Cardiac muscle cell (in vitro differentiated cells and primary cell): ENCODE measurements around the gene SUPT20HL2. TPM values are rescaled to one million over a fixed set of nuclear protein-coding genes. Genes with fewer than 3 reads are reported as not detected.
"Not testable (repeated sequence)": the region's sequence is repeated elsewhere in the genome, so short reads cannot be mapped to it uniquely, and the experiment has no call there.

Experiments
- DNase-seq, 2 donors: peaks; one replicate each; pipeline versions ENCODE4 v3.0.0 to v3.0.0-alpha.2; 2010 to 2017; ENCODE audit warnings: low read depth in 1 of 2, low spot score in 1 of 2
- H3K27ac ChIP-seq: fragments of 200-600 bp; sonication (generic); 2 replicates; pipeline ENCODE4 v1.5.1; 2016
- H3K27me3 ChIP-seq: fragments of 200-600 bp; sonication (generic); 2 replicates; pipeline ENCODE4 v1.6.0; 2016; ENCODE audit warnings: control low read depth
- H3K36me3 ChIP-seq: fragments of 200-600 bp; sonication (generic); 2 replicates; pipeline ENCODE4 v1.5.1; 2016; ENCODE audit warnings: control low read depth
- H3K4me1 ChIP-seq: fragments of 200-600 bp; sonication (generic); 2 replicates; pipeline ENCODE4 v1.8.1; 2017; ENCODE audit warnings: low read depth, mild to moderate bottlenecking, mixed run types
- H3K4me3 ChIP-seq: fragments of 200-600 bp; sonication (generic); 2 replicates; pipeline ENCODE4 v1.5.1; 2016; ENCODE audit warnings: mild to moderate bottlenecking
- H3K9me3 ChIP-seq: fragments of 200-600 bp; sonication (generic); 2 replicates; pipeline ENCODE4 v1.5.1; 2017; ENCODE audit warnings: low read depth, mild to moderate bottlenecking, control low read depth
- CTCF ChIP-seq: IDR thresholded peaks from 2 replicates; pipeline ENCODE4 v1.5.1; 2012; ENCODE audit warnings: low read depth, mild to moderate bottlenecking, low read length
- polyA plus RNA-seq: library from polyadenylated mRNA; unstranded; fragments of >200 nt; fragmentation: Nextera tagmentation; extraction: Ambion mirVana; gene quantifications from 2 replicates; pipeline ENCODE4 v1.2.1, GENCODE V29; 2016
- total RNA-seq: library from RNA; depleted of rRNA; stranded (reverse); fragments of >200 nt; gene quantifications from 2 replicates; pipeline ENCODE4 v1.2.3, GENCODE V29; 2016

The SUPT20HL2 gene
- total and polyA plus RNA-seq, 2 experiments from 2014 or later: 0.12 to 0.17 TPM

GRCh38 chrX:24317567-24317966, 3.7 kb upstream of the SUPT20HL2 start:
- DNase-seq: no peak
- H3K27ac ChIP-seq: no peak overlapping the region
- TF ChIP-seq CTCF: no peak
- no peaks in the 10 kb centered on the region for H3K27me3 ChIP-seq
- no peaks in the 10 kb centered on the region for H3K4me1 ChIP-seq
- no peak overlapping the region for H3K4me3 ChIP-seq
- no peaks in the 10 kb centered on the region for H3K36me3 ChIP-seq
- H3K9me3 ChIP-seq: no peaks in the 10 kb centered on the region

GRCh38 chrX:24316111-24316510, 2.2 kb upstream of the SUPT20HL2 start:
- H3K4me3 ChIP-seq: no peak overlapping the region
- no peaks in the 10 kb centered on the region for H3K9me3 ChIP-seq
- no peak overlapping the region for H3K27ac ChIP-seq
- no peaks in the 10 kb centered on the region for H3K4me1 ChIP-seq
- TF ChIP-seq CTCF: no peak
- H3K36me3 ChIP-seq: no peaks in the 10 kb centered on the region
- DNase-seq: no peak
- no peaks in the 10 kb centered on the region for H3K27me3 ChIP-seq

GRCh38 chrX:24312249-24312607, 1.6 kb downstream of the SUPT20HL2 start:
- not testable (repeated sequence) for H3K4me1 ChIP-seq, H3K4me3 ChIP-seq, DNase-seq, H3K27me3 ChIP-seq, H3K9me3 ChIP-seq, H3K27ac ChIP-seq, H3K36me3 ChIP-seq

- H3K27me3 ChIP-seq, H3K4me1 ChIP-seq: not testable (repeated sequence)
- peak in 1 of 2 donors; percentile 13 for DNase-seq
Observed at GRCh38 chrX:24311507-24312248, 2.2 kb downstream of the SUPT20HL2 start.

GRCh38 chrX:24310916-24311315, 3.0 kb downstream of the SUPT20HL2 start:
- H3K36me3 ChIP-seq, DNase-seq, H3K4me1 ChIP-seq, H3K27ac ChIP-seq, H3K4me3 ChIP-seq, H3K9me3 ChIP-seq, H3K27me3 ChIP-seq: not testable (repeated sequence)

More at GRCh38 chrX:24311507-24312248, 2.2 kb downstream of the SUPT20HL2 start:
- not testable (repeated sequence) for H3K27ac ChIP-seq, H3K4me3 ChIP-seq, H3K9me3 ChIP-seq, H3K36me3 ChIP-seq

GRCh38 chrX:24309580-24310374, 4.1 kb downstream of the SUPT20HL2 start:
- not testable (repeated sequence) for H3K27me3 ChIP-seq, H3K4me1 ChIP-seq, H3K9me3 ChIP-seq, H3K36me3 ChIP-seq, H3K4me3 ChIP-seq, DNase-seq, H3K27ac ChIP-seq

GRCh38 chrX:24308803-24309202, 5.1 kb downstream of the SUPT20HL2 start:
- not testable (repeated sequence) for H3K27me3 ChIP-seq, H3K36me3 ChIP-seq, DNase-seq, H3K4me1 ChIP-seq, H3K4me3 ChIP-seq, H3K9me3 ChIP-seq, H3K27ac ChIP-seq

- TF ChIP-seq CTCF: no peak
- DNase-seq: peak; percentile 11 to 20
- Histone ChIP-seq H3K27ac (no peak overlapping the region), H3K4me3 (no peak overlapping the region), H3K27me3 (no peaks in the 10 kb centered on the region), H3K4me1 (no peaks in the 10 kb centered on the region), H3K9me3 (no peaks in the 10 kb centered on the region), H3K36me3 (no peaks in the 10 kb centered on the region)
Observed at GRCh38 chrX:24306440-24306839, 7.4 kb downstream of the SUPT20HL2 start.
